ENCODE measurements around the gene ST3GAL3.
"Not testable (repeated sequence)": the region's sequence is repeated elsewhere in the genome, so short reads cannot be mapped to it uniquely, and the experiment has no call there.

Gene ST3GAL3

GRCh38 chr1:43711524-43712386 lies 4.4 kb downstream of the ST3GAL3 start:
- POLR2A ChIA-PET = no interaction called here
- CTCF ChIA-PET = interaction anchor here (1.1 kb wide), 1 partner anchor 52 kb away, joined by 3 read pairs; no protein-coding TSS in a partner anchor
- DNase-seq (ENCODE audit: extremely low spot score) = no peak
- no peak for TF ChIP-seq SUZ12 (IDR thresholded peaks at IDR 0.05)
- no peak for TF ChIP-seq SP1 (IDR thresholded peaks at IDR 0.05)
- TF ChIP-seq FOXK2 (IDR thresholded peaks at IDR 0.05) = no peak
- TF ChIP-seq L3MBTL2 (conservative IDR thresholded peaks at IDR 0.05) = no peak
- no peak for TF ChIP-seq CTBP1 (IDR thresholded peaks at IDR 0.05; ENCODE audit: borderline replicate concordance)
- TF ChIP-seq BHLHE40 (IDR thresholded peaks at IDR 0.05; ENCODE audit: borderline replicate concordance) = no peak
- no peak for TF ChIP-seq ELF4 (IDR thresholded peaks at IDR 0.05)
- TF ChIP-seq ZNF384 (IDR thresholded peaks at IDR 0.05) = no peak
- TF ChIP-seq HDGF (IDR thresholded peaks at IDR 0.05; ENCODE audit: borderline replicate concordance) = no peak
- no peak for TF ChIP-seq NFRKB (IDR thresholded peaks at IDR 0.05)
- TF ChIP-seq LEF1 (IDR thresholded peaks at IDR 0.05; ENCODE audit: borderline replicate concordance) = no peak
- TF ChIP-seq FOXM1 (IDR thresholded peaks at IDR 0.05; ENCODE audit: borderline replicate concordance) = no peak
- TF ChIP-seq FOXA1 (IDR thresholded peaks at IDR 0.05) = no peak
- TF ChIP-seq TARDBP (IDR thresholded peaks at IDR 0.05) = no peak
- TF ChIP-seq ARNT (IDR thresholded peaks at IDR 0.05) = no peak
- no peak for TF ChIP-seq PKNOX1 (IDR thresholded peaks at IDR 0.05)

- POLR2A ChIA-PET = interaction anchor here (0.6 kb wide), 1 partner anchor 100 kb away, joined by 4 read pairs; no protein-coding TSS in a partner anchor
- DNase-seq (ENCODE audit: extremely low spot score) = no peak
- CTCF ChIA-PET = interaction anchor here (1.2 kb wide), 1 partner anchor 47 kb away, joined by 3 read pairs; no protein-coding TSS in a partner anchor
- TF ChIP-seq ZNF384 (IDR thresholded peaks at IDR 0.05) (no peak), SUZ12 (IDR thresholded peaks at IDR 0.05) (no peak), FOXM1 (IDR thresholded peaks at IDR 0.05; ENCODE audit: borderline replicate concordance) (no peak), NFRKB (IDR thresholded peaks at IDR 0.05) (no peak), LEF1 (IDR thresholded peaks at IDR 0.05; ENCODE audit: borderline replicate concordance) (no peak), CTBP1 (IDR thresholded peaks at IDR 0.05; ENCODE audit: borderline replicate concordance) (no peak), ARNT (IDR thresholded peaks at IDR 0.05) (no peak), SP1 (IDR thresholded peaks at IDR 0.05) (no peak), TARDBP (IDR thresholded peaks at IDR 0.05) (no peak), L3MBTL2 (conservative IDR thresholded peaks at IDR 0.05) (no peak), BHLHE40 (IDR thresholded peaks at IDR 0.05; ENCODE audit: borderline replicate concordance) (no peak), FOXA1 (IDR thresholded peaks at IDR 0.05) (no peak), PKNOX1 (IDR thresholded peaks at IDR 0.05) (no peak)
Observed at GRCh38 chr1:43716559-43717281, 9.4 kb downstream of the ST3GAL3 start.

GRCh38 chr1:43719063-43719462 lies 11.7 kb downstream of the ST3GAL3 start:
- CTCF ChIA-PET = no interaction called here
- DNase-seq (ENCODE audit: extremely low spot score) = no peak
- POLR2A ChIA-PET = no interaction called here
- TF ChIP-seq L3MBTL2 (conservative IDR thresholded peaks at IDR 0.05) = no peak
- TF ChIP-seq CTBP1 (IDR thresholded peaks at IDR 0.05; ENCODE audit: borderline replicate concordance) = no peak
- TF ChIP-seq NFRKB (IDR thresholded peaks at IDR 0.05) = no peak
- TF ChIP-seq ELF4 (IDR thresholded peaks at IDR 0.05) = no peak
- TF ChIP-seq HDGF (IDR thresholded peaks at IDR 0.05; ENCODE audit: borderline replicate concordance) = no peak
- no peak for TF ChIP-seq TARDBP (IDR thresholded peaks at IDR 0.05)
- TF ChIP-seq LEF1 (IDR thresholded peaks at IDR 0.05; ENCODE audit: borderline replicate concordance) = no peak
- TF ChIP-seq FOXK2 (IDR thresholded peaks at IDR 0.05) = no peak
- TF ChIP-seq FOXA1 (IDR thresholded peaks at IDR 0.05) = no peak
- TF ChIP-seq SP1 (IDR thresholded peaks at IDR 0.05) = no peak
- TF ChIP-seq FOXM1 (IDR thresholded peaks at IDR 0.05; ENCODE audit: borderline replicate concordance) = no peak
- TF ChIP-seq BHLHE40 (IDR thresholded peaks at IDR 0.05; ENCODE audit: borderline replicate concordance) = no peak
- TF ChIP-seq SUZ12 (IDR thresholded peaks at IDR 0.05) = no peak
- no peak for TF ChIP-seq ZNF384 (IDR thresholded peaks at IDR 0.05)

- CTCF ChIA-PET; POLR2A ChIA-PET; DNase-seq (ENCODE audit: extremely low spot score): not testable (repeated sequence)
Observed at GRCh38 chr1:43719670-43720419, 12.5 kb downstream of the ST3GAL3 start.

- TF ChIP-seq FOXK2 (IDR thresholded peaks at IDR 0.05) (no peak), BHLHE40 (IDR thresholded peaks at IDR 0.05; ENCODE audit: borderline replicate concordance) (no peak), PKNOX1 (IDR thresholded peaks at IDR 0.05) (no peak), SP1 (IDR thresholded peaks at IDR 0.05) (no peak), ZNF384 (IDR thresholded peaks at IDR 0.05) (no peak), SUZ12 (IDR thresholded peaks at IDR 0.05) (no peak), CTBP1 (IDR thresholded peaks at IDR 0.05; ENCODE audit: borderline replicate concordance) (no peak), FOXM1 (IDR thresholded peaks at IDR 0.05; ENCODE audit: borderline replicate concordance) (no peak)
- DNase-seq (ENCODE audit: extremely low spot score) = no peak
- ChIA-PET CTCF (no interaction called here), POLR2A (no interaction called here)
Observed at GRCh38 chr1:43722810-43723209, 15.5 kb downstream of the ST3GAL3 start.
